Nephron (organoid): ENCODE data around the gene RAB40C.

Experiments used
- H3K27ac Mint-ChIP-seq, 3 experiments: 2 replicates each; pipeline ENCODE4 v1.8.0; 2020; ENCODE audit warnings: mixed read lengths in 3 of 3, mild to moderate bottlenecking in 2 of 3, moderate library complexity in 1 of 3
- H3K27me3 Mint-ChIP-seq: 2 replicates; pipeline ENCODE4 v1.8.0; 2021; ENCODE audit warnings: low read depth, mild to moderate bottlenecking, moderate library complexity, mixed read lengths
- H3K36me3 Mint-ChIP-seq: 2 replicates; pipeline ENCODE4 v1.8.0; 2020; ENCODE audit warnings: low read depth, mixed read lengths
- H3K4me1 Mint-ChIP-seq: 2 replicates; pipeline ENCODE4 v1.8.0; 2020; ENCODE audit warnings: mixed read lengths
- H3K4me3 Mint-ChIP-seq, 3 experiments: 2 replicates each; pipeline ENCODE4 v1.8.0; 2020; ENCODE audit warnings: mild to moderate bottlenecking in 3 of 3, mixed read lengths in 3 of 3, moderate library complexity in 2 of 3
- H3K9me3 Mint-ChIP-seq: 2 replicates; pipeline ENCODE4 v1.8.0; 2020; ENCODE audit warnings: mixed read lengths
- TF ChIP-seq, protein P1 (sequence below), 3 experiments: fragments of 200-600 bp; sonication (generic); IDR thresholded peaks; one replicate each; pipeline ENCODE4 v1.5.0; 2021; ENCODE audit warnings: antibody characterized with exemption in 3 of 3; ENCODE audit not compliant: unreplicated experiment in 3 of 3

RAB40C gene

DNA sequence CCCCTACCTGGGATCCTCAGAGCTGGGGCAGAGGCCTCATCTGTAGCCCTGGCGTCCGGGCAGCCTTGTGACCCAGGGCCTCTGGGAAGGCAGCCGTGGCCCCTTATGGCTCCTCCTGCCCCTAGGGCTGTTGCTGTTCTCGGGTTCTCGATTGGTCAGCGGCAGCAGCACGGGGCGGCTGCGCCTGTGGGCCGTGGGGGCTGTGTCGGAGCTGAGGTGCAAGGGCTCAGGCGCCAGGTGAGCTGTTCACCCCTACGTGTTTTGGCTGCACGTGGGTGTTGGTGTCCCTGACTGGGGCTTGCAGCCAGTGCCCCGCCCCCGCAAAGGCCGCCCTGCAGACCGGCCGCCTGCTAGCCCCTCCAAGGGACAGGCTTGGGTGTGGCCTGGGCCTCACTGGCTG lies 72.2 kb downstream of the RAB40C start:
- H3K4me1 Mint-ChIP-seq: no peaks in the 10 kb centered on the region
- no peaks in the 10 kb centered on the region for H3K36me3 Mint-ChIP-seq
- TF ChIP-seq, protein P1, sequence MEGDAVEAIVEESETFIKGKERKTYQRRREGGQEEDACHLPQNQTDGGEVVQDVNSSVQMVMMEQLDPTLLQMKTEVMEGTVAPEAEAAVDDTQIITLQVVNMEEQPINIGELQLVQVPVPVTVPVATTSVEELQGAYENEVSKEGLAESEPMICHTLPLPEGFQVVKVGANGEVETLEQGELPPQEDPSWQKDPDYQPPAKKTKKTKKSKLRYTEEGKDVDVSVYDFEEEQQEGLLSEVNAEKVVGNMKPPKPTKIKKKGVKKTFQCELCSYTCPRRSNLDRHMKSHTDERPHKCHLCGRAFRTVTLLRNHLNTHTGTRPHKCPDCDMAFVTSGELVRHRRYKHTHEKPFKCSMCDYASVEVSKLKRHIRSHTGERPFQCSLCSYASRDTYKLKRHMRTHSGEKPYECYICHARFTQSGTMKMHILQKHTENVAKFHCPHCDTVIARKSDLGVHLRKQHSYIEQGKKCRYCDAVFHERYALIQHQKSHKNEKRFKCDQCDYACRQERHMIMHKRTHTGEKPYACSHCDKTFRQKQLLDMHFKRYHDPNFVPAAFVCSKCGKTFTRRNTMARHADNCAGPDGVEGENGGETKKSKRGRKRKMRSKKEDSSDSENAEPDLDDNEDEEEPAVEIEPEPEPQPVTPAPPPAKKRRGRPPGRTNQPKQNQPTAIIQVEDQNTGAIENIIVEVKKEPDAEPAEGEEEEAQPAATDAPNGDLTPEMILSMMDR (IDR thresholded peaks at IDR 0.05; ENCODE audit: unreplicated experiment in 3 of 3): no peak
- H3K27me3 Mint-ChIP-seq: no peaks in the 10 kb centered on the region
- no peaks in the 10 kb centered on the region for H3K9me3 Mint-ChIP-seq
- no peak overlapping the region for H3K4me3 Mint-ChIP-seq
- no peak overlapping the region for H3K27ac Mint-ChIP-seq

- H3K36me3 Mint-ChIP-seq: no peaks in the 10 kb centered on the region
- H3K27me3 Mint-ChIP-seq: no peaks in the 10 kb centered on the region
- TF ChIP-seq, protein P1 (IDR thresholded peaks at IDR 0.05; ENCODE audit: unreplicated experiment in 3 of 3): no peak
- no peaks in the 10 kb centered on the region for H3K9me3 Mint-ChIP-seq
- no peak overlapping the region for H3K4me3 Mint-ChIP-seq
- H3K4me1 Mint-ChIP-seq: no peaks in the 10 kb centered on the region
- no peak overlapping the region for H3K27ac Mint-ChIP-seq
Measured at GRCh38 chr16:662597-662996, 72.7 kb downstream of the RAB40C start.

GRCh38 chr16:666572-666971 lies 76.7 kb downstream of the RAB40C start:
- H3K36me3 Mint-ChIP-seq: peaks cover 3% of the 10 kb centered on the region
- H3K4me3 Mint-ChIP-seq: peak overlapping the region in 1 of 3 experiments; percentile 50
- TF ChIP-seq, protein P1 (IDR thresholded peaks at IDR 0.05; ENCODE audit: unreplicated experiment in 3 of 3): no peak
- H3K27ac Mint-ChIP-seq: no peak overlapping the region
- no peaks in the 10 kb centered on the region for H3K27me3 Mint-ChIP-seq
- H3K9me3 Mint-ChIP-seq: no peaks in the 10 kb centered on the region
- H3K4me1 Mint-ChIP-seq: no peaks in the 10 kb centered on the region

GRCh38 chr16:667113-667779 lies 77.4 kb downstream of the RAB40C start:
- H3K4me1 Mint-ChIP-seq: no peaks in the 10 kb centered on the region
- peak overlapping the region; percentile 50 to 83 (median 77) for H3K27ac Mint-ChIP-seq
- no peaks in the 10 kb centered on the region for H3K27me3 Mint-ChIP-seq
- H3K4me3 Mint-ChIP-seq: peak overlapping the region; percentile 69 to 76 (median 74)
- TF ChIP-seq, protein P1 (IDR thresholded peaks at IDR 0.05; ENCODE audit: unreplicated experiment in 3 of 3): no peak
- no peaks in the 10 kb centered on the region for H3K9me3 Mint-ChIP-seq
- H3K36me3 Mint-ChIP-seq: peaks cover 3% of the 10 kb centered on the region

DNA sequence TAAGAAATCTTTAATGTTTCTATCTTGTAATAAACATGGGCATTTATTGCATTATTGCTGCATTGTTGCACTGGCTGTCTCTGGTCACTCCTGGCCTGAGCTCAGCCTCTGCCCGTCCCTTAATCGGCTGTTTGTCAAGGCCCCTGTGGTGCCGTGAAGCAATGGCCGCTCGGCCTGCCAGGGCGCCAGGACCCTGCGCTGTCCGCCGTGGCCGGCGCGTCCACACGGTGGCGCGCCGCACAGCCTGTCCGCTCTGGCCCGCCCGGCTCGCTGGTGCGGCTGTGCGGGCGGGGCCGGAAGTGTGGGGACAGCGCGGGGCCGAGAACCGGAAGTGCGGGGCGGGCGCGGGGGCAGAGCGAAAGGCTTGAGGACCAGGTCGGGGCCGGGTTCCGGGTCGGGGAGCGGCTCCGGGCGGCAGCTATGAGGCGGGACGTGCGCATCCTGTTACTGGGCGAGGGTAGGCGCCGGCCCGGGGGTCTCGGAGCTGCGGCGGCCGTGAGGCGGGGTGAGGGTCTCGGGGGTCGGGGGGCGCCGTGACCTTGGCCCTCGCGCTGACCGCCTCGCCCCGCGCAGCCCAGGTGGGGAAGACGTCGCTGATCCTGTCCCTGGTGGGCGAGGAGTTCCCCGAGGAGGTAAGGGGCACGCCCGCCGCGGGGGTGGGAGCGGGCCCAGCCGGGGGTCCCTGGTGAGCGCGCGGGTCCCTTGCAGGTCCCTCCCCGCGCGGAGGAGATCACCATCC lies 78.1 kb downstream of the RAB40C start, which contains the start of gene RHOT2:
Gene RHOT2, plus strand, starts transcription at position 353 of the 739 bp plus-strand sequence. Its CDS starts 68 bp downstream, at position 421.
- peak within 1 kb of the TSS; percentile 50 to 83 (median 77) for H3K27ac Mint-ChIP-seq
- no peaks in the 10 kb centered on the region for H3K9me3 Mint-ChIP-seq
- peak within 1 kb of the TSS; percentile 82 to 85 (median 83) for H3K4me3 Mint-ChIP-seq
- H3K36me3 Mint-ChIP-seq: peaks cover 3% of the 10 kb centered on the region
- TF ChIP-seq, protein P1 (IDR thresholded peaks at IDR 0.05; ENCODE audit: unreplicated experiment in 3 of 3): peak; percentile 84 to 92 (median 92)
- H3K27me3 Mint-ChIP-seq: no peaks in the 10 kb centered on the region
- H3K4me1 Mint-ChIP-seq: no peaks in the 10 kb centered on the region
